SH-SY5Y (cell line): Measurements from ENCODE around the gene EFHC1.

Experiments
- GATA2 ChIP-seq: IDR thresholded peaks from 2 replicates; pipeline ENCODE4 v1.6.1; 2011; ENCODE audit warnings: mild to moderate bottlenecking, low read depth, low read length
- GATA3 ChIP-seq: IDR thresholded peaks from 2 replicates; pipeline ENCODE4 v1.6.1; 2011; ENCODE audit warnings: low read depth, mild to moderate bottlenecking, low read length, moderate library complexity

- TF ChIP-seq GATA3 = no peak
- TF ChIP-seq GATA2 = no peak
Observed at GRCh38 chr6:52545406-52546119, 125.4 kb downstream of the EFHC1 start.
